HT-29 (cell line): ENCODE data around the gene ZNF506. TPM values are rescaled to one million over a fixed set of nuclear protein-coding genes. Genes with fewer than 3 reads are reported as not detected.
"Not testable (repeated sequence)": the region's sequence is repeated elsewhere in the genome, so short reads cannot be mapped to it uniquely, and the experiment has no call there.

ENCODE experiments used
- DNase-seq: peaks from one replicate; pipeline ENCODE4 v3.0.0-alpha.2; 2015; ENCODE audit warnings: low spot score
- total RNA-seq: library from RNA; depleted of rRNA; stranded (reverse); fragments of >200 nt; shearing (Covaris generic); gene quantifications from 2 replicates; pipeline ENCODE4 v1.2.3, GENCODE V29; 2014

ZNF506 gene
- total RNA-seq, 1 experiment from 2014 or later, result 1.8 TPM

DNA sequence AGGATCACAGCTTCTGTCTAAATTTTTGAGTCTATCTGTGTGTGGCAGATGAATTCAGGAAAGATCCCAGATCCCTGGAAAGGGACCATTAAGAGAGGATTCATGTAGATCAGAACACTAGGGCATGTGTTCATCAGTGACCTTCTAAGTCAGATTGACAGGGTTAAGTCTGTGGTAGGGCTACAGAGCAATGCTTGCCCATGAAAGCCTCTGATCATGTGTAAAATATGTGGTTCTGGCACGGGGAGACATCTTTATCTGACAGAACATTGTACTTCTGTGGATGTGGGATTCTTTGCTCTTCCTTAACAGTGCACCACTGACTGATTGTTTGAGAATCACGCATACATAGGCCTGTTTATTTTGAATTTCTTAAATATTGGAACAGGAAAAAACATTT, 42.9 kb downstream of the ZNF506 start:
- no peak for DNase-seq

DNA sequence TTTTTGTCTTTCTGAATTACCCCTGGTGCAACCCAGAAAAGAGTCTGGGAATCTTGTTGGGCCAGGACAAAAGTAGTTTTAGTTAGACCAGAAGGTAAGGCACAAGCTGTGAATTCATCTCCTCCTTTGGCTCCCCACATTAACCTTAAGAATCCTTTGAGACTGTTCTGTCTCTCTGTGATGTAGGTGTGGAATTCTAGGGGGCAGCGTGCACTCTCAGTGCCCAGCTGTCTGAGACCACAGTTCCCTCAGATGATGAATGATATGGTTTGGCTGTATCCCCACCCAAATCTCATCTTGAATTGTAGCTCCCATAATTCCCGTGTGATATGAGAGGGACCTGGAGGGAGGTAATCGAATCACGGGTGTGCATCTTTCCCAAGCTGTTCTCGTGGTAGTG, 43.9 kb downstream of the ZNF506 start:
- no peak for DNase-seq

DNA sequence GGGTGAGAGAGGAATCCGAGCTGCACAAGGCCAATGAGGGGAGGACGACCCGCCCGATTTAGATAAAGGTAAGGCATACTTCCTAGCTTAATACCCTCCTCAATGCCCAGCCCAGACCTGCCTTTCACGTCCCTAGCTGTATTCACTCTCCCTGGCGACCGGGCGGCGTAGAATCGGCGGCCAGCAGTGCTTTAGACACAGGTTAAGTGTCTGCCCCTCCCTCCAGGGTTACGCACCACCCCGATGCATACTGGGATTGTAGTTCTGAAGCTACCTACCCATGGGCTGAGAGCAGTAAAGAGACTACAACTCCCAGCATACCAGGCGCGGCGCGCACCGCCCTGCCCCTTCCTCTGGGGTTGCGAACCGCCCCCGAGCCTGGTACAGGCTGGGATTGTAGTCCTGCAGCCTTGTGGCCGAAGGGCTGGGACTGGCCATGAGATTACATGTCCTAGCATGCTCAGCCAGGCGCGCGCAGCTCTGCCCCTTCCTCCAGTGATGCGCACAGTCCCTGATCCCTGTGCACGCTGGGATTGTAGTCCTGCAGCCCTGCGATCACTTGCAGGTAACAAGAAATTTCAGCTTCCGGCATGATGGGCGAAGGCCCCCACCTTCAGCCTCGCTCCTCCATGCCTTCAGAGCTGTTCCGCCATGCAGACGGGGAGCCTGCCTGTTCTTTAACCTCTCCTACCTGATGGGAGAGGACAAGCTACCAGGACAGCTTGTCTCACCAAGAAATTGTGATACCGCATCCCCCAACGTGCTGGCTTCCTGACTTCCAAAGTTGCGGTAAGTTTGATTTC, 45.1 kb downstream of the ZNF506 start:
- peak; percentile 92 for DNase-seq

DNA sequence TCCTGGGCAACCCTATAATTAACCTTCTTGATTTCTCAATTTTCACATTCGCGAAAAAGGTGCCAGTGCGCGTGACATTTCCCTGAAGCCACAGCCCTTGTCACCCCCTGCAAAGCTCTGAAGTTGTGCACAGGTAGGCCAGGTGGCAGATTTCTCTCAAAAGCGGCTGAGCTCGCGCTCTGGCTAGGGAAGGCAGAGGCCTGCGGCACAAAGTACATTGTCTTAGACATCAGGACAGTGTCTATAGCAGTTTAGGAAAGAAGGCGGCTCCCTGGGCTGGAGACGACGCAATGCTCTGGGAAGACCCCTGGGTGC, 45.7 kb downstream of the ZNF506 start:
- no peak for DNase-seq

DNA sequence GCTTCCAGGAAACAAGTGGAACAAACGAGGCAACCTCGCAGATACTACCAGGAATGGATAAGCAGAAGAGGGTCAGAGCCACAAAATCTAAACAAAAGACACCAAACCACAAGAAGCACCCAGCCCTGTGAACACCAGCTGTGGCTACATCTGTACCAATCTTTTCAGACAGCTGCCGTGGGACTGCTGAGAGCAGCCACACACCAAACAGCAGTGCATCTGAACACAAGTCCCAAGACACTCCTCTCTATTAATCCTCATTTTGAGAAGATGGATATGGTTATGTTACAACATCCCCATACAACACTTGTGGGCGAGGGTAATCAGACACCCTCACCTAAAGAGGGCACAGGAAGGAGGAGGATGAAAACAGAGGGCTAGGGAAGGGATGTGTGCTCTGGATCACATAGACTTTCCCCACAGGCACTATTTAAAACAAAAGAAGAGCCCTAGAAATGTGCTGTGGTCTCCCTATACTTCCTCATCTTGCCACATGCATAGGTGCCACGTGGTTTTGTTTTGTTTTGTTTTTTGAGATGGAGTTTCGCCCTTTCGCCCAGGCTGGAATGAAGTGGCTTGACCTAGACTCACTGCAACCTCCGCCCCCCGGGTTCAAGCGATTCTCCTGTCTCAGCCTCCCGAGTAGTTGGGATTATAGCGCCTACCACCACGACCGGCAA, 47.1 kb downstream of the ZNF506 start:
- no peak for DNase-seq

DNA sequence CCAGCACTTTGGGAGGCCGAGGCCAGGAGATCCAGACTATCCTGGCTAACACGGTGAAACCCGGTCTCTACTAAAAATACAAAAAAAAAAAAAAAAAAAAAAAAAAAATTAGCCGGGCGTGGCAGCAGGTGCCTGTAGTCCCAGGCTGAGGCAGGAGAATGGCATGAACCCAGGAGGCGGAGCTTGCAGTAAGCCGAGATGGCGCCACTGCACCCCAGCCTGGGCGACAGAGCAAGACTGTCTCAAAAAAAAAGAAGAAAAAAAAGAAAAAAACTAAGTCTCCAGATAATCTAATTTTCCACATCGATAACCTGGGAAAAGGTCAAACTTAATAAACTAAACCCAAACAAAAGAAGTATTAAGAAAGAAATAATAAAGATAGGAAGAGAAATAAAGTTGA, 49.6 kb downstream of the ZNF506 start:
- not testable (repeated sequence) for DNase-seq

GRCh38 chr19:19769971-19770370, 51.6 kb downstream of the ZNF506 start:
- not testable (repeated sequence) for DNase-seq

DNA sequence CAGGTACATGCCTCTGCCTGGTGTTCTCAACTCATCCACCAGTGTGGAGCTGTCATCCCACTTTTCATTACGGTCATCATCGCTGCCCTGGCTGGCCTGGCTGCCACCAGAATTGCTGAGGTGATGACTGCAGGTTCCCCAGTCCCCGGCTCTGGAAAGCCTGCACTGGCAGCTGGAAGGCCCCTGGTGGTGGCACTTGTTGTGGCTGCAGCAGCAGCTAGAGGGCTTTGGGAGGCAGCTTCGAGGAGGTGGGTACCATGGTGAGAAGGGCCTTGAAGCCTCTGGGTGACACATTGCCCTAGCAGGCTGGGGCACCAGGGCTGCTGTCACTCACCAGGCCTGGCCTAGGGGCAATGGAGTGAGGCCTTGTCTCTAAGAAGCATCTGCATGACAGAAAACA, 63.4 kb downstream of the ZNF506 start:
- no peak for DNase-seq

DNA sequence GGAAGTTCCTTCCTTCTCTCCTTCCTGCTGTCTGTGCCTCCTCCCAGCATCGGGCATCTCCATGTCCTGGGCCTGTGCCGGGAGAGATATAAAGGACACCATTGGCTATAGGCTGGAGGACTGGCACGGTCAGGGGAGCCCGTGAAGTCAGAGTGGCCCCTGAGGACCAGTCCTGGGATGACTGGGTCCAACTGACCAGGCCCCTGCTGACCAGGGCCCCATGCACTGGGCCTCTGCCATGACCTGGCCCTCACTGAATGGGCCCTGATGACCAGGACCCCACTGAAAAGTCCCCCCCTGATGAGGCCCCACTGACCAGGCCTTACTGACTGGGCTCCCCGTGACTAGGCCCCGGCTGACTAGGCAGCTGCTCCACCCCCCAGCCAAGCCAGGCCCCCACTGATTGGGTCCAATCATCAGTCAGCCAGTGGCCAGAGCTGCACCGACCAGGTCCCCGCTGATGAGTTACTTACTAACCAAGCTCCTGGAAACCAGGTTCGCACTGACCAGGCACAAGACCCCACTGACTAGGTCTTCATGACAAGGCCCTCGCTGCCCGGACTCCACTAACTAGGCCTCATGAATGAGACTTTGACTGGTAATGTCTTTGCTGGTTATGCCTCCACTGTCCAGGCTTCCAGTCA, 68.7 kb downstream of the ZNF506 start:
- DNase-seq, result no peak

- no peak for DNase-seq
Observed at GRCh38 chr19:19751846-19752245, 69.7 kb downstream of the ZNF506 start.

GRCh38 chr19:19750842-19751790, 70.4 kb downstream of the ZNF506 start:
- DNase-seq, result no peak

GRCh38 chr19:19749908-19750841, 71.4 kb downstream of the ZNF506 start:
- no peak for DNase-seq

GRCh38 chr19:19749117-19749907, 72.2 kb downstream of the ZNF506 start:
- no peak for DNase-seq

GRCh38 chr19:19748249-19748938, 73.2 kb downstream of the ZNF506 start:
- no peak for DNase-seq

- no peak for DNase-seq
Observed at GRCh38 chr19:19747357-19748220, 74.0 kb downstream of the ZNF506 start.

DNA sequence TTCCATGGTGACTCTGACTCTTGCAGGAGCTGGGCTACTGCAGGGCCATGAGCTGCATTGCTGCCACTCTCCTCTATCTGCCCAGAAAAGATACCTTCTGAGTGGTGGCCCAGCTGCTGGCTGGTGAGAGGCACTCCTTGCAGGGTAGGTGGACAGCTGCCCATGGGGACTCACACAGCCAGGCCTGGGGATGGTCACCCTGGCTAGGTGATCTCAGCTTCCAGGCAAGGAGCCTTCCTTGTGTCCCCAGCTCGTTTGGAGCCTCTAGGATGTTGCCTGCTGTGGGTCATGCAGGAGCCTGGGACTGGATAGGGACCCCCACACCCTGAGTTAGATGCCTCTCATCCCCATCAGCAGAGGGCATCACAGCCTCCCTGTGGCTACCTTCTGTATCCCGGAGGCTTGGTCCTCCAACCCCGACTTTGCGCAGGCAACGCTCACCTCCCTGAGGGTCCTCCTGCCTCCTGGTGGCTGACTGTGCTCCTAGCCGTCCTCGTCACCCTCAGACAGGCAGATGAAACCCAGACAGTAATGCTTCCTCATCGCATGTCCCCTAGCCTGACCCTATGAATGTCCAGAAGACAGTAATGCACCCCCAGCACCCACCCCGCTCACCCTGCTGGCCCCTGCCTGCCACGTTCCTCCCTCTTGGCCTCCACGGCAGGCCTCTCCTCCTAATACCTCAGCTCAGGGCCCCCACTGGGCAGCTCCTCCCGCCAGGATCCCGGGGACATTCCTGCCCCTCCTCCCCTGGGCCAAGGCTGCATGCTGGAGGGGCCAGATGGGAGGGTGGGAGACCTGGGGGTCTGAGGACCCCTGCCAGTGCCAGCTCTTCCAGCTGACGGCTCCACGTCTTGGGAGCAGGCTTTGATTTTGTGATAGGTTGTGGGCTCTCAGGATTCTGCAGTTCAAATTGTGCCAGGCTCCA, 75.0 kb downstream of the ZNF506 start:
- DNase-seq, result no peak
